ENCODE results near the gene TRPM8.

TRPM8 gene

DNA sequence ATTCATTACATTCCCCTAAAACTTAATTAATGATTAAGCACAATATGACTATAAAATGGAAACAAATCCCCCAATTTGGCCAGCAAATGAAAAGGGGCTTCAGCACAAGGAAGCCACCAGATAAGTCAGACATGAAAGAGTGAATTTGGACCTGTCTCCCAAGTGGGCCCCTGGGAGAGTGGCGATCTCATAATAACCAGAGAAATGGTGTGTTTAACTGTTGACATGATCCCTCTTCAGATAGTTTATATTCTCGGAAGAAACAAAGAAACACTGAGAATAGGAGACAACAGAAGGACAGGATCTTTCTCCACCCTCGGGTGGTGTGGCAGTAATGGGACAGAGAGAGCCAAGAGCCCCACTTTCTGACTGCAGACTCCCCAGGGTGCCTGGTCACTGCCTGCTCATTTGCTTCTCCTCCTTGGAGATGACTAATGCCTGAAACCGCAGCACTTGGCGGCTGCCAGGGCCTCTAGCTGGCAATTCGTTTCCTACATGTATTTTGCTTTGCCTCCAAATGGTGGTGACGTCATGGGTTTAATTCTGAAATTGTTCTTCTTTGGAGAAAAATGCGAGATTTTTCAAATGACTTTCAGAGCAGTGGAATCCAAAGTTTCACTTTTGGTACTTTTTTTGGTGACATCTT is 86.9 kb downstream of the TRPM8 start:
- TF ChIP-seq, protein P1, sequence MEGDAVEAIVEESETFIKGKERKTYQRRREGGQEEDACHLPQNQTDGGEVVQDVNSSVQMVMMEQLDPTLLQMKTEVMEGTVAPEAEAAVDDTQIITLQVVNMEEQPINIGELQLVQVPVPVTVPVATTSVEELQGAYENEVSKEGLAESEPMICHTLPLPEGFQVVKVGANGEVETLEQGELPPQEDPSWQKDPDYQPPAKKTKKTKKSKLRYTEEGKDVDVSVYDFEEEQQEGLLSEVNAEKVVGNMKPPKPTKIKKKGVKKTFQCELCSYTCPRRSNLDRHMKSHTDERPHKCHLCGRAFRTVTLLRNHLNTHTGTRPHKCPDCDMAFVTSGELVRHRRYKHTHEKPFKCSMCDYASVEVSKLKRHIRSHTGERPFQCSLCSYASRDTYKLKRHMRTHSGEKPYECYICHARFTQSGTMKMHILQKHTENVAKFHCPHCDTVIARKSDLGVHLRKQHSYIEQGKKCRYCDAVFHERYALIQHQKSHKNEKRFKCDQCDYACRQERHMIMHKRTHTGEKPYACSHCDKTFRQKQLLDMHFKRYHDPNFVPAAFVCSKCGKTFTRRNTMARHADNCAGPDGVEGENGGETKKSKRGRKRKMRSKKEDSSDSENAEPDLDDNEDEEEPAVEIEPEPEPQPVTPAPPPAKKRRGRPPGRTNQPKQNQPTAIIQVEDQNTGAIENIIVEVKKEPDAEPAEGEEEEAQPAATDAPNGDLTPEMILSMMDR (IDR thresholded peaks at IDR 0.05; ENCODE audit: insufficient read depth, low read depth, low read length, missing control alignments), result no peak
- DNase-seq (ENCODE audit: low read depth), result no peak
- H3K4me3 ChIP-seq (ENCODE audit: low read depth, low read length), result no peak overlapping the region

DNA sequence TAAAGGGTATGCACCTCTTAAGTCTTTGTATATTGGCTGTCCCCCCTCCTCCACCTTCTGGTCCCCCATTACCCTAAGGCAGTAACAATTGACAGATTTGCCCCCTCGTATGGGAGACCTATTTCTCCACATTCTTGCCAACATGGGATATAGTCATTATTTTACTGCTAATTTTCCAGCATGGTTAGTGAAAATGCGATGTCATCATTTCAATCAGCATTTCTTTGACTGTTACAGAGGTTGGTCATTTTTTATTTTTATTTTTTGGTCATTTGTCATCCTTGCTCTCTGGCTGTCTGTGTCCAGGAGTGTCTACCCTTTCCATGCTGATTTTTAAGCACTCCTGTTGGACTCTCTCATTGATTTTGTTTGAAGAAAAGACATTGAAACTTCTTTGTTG is 88.0 kb downstream of the TRPM8 start:
- DNase-seq (ENCODE audit: low read depth), result no peak
- H3K4me3 ChIP-seq (ENCODE audit: low read depth, low read length), result no peak overlapping the region
- TF ChIP-seq, protein P1 (IDR thresholded peaks at IDR 0.05; ENCODE audit: insufficient read depth, low read depth, low read length, missing control alignments), result no peak

DNA sequence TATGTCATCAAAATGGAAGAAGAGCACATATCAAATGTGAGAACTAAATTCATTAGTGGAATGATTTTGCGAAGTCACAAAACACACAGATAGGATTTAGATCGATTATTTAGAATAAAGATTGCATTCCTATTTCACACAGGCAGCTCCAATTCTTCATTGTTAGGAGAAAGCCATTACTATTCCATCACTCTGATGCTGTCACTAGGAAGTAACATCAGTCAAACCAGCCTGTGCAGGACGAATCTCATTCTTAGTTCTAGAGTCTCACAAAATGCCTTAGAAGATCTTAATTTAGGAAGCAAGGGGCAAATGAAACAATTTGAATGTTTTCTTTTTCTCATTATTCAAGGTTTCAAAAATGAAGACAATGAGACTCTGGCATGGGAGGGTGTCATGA is 89.3 kb downstream of the TRPM8 start:
- no peak for DNase-seq (ENCODE audit: low read depth)
- H3K4me3 ChIP-seq (ENCODE audit: low read depth, low read length), result no peak overlapping the region
- TF ChIP-seq, protein P1 (IDR thresholded peaks at IDR 0.05; ENCODE audit: insufficient read depth, low read depth, low read length, missing control alignments), result no peak

DNA sequence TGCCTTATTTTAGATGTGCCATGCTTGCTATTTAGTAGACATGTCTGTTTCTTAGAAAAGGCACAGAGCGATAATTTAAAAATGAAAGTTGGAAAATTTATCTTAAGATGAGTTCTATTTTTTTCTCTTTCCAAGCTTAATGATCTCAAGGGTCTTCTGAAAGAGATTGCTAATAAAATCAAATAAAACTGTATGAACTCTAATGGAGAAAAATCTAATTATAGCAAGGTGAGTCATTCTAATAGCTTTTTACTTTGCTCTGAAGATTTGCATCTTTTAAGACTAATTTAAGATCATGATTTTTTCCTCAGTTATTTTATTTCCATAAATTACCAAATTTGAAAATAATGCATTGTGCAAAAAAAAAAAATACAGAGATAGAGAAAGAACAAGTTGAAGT is 97.3 kb downstream of the TRPM8 start:
- no peak for DNase-seq (ENCODE audit: low read depth)
- TF ChIP-seq, protein P1 (IDR thresholded peaks at IDR 0.05; ENCODE audit: insufficient read depth, low read depth, low read length, missing control alignments), result no peak
- no peak overlapping the region for H3K4me3 ChIP-seq (ENCODE audit: low read depth, low read length)

DNA sequence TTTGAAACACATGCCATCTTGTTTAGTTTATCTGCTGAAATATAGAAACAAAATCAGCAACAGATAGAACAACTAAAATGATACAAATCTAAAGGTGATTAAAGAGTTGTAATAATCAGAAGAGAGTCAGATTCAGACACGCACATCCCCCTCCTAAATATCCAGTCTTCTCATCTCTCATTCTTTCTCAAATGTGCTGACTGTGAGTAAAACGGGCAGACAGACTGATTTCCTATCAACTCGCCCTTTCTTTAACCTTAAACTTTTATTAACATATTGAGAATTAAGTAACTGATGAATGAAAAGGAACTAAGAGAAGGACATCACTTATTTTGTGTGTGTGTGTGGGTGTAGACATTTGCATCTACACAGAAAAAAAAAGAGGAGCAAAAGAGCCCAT is 98.7 kb downstream of the TRPM8 start:
- no peak for DNase-seq (ENCODE audit: low read depth)
- TF ChIP-seq, protein P1 (IDR thresholded peaks at IDR 0.05; ENCODE audit: insufficient read depth, low read depth, low read length, missing control alignments), result no peak
- H3K4me3 ChIP-seq (ENCODE audit: low read depth, low read length), result no peak overlapping the region

DNA sequence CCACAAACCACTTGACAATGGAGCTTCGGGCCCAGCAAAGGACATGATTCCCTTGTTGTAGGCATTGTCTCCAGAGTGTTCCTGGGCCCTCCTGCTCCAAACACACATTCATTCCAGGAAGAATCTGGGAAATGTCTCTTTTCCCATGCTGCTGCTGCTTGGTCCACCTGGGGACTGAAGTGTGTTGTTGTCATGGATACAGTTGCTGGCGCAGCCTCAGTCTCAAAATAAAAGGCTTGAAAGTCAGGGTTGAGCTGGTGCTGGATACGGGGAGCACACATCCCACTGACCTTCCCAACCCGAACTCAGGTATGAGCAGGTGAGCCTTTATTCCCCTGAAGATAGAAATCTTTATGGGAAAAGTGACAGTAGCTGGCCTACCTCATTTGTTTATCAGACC is 102.7 kb downstream of the TRPM8 start:
- TF ChIP-seq, protein P1 (IDR thresholded peaks at IDR 0.05; ENCODE audit: insufficient read depth, low read depth, low read length, missing control alignments), result no peak
- H3K4me3 ChIP-seq (ENCODE audit: low read depth, low read length), result no peak overlapping the region
- DNase-seq (ENCODE audit: low read depth), result no peak

DNA sequence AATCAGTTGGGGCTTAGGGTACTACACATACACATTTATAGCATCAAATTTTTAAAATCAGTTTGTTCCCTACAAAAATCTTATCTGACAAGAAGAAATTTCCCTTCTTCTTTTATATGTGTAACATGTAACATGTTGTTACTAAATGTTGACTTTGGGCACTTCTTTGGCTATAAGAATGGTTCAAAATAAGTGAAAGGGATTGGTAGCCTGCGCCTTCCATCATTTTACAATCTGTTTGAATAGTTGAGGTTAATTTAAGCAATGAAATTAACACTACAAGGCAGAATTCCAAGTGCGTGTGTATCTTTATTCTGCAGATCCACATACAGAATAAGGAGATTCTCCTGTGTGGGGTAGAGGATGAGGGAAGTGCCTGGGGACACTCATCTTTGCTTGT is 103.2 kb downstream of the TRPM8 start:
- DNase-seq (ENCODE audit: low read depth), result no peak
- no peak overlapping the region for H3K4me3 ChIP-seq (ENCODE audit: low read depth, low read length)
- TF ChIP-seq, protein P1 (IDR thresholded peaks at IDR 0.05; ENCODE audit: insufficient read depth, low read depth, low read length, missing control alignments), result no peak
